ENCODE data around the gene ADAMTSL1.

The ADAMTSL1 gene

DNA sequence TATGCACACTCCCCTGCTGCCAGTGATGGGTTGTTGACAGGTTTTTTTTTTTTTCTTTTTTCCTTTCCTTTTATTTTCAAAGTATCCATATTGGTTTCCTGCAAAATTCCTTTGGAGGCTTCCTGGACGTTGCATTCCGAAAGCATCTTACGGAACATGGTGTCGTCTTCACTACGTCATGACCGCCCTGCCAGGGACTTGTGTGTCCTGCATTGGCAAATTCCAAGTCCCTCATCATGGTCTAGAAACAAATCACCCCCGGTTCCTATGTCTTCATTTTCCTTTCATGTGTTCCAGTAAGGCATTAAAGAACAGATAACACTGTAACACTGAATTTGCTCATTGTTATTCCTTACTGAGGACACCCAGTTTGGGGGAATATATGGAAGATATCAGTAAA is 35.0 kb upstream of the ADAMTSL1 start:
- TF ChIP-seq, protein P1, sequence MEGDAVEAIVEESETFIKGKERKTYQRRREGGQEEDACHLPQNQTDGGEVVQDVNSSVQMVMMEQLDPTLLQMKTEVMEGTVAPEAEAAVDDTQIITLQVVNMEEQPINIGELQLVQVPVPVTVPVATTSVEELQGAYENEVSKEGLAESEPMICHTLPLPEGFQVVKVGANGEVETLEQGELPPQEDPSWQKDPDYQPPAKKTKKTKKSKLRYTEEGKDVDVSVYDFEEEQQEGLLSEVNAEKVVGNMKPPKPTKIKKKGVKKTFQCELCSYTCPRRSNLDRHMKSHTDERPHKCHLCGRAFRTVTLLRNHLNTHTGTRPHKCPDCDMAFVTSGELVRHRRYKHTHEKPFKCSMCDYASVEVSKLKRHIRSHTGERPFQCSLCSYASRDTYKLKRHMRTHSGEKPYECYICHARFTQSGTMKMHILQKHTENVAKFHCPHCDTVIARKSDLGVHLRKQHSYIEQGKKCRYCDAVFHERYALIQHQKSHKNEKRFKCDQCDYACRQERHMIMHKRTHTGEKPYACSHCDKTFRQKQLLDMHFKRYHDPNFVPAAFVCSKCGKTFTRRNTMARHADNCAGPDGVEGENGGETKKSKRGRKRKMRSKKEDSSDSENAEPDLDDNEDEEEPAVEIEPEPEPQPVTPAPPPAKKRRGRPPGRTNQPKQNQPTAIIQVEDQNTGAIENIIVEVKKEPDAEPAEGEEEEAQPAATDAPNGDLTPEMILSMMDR (IDR thresholded peaks at IDR 0.05): no peak

DNA sequence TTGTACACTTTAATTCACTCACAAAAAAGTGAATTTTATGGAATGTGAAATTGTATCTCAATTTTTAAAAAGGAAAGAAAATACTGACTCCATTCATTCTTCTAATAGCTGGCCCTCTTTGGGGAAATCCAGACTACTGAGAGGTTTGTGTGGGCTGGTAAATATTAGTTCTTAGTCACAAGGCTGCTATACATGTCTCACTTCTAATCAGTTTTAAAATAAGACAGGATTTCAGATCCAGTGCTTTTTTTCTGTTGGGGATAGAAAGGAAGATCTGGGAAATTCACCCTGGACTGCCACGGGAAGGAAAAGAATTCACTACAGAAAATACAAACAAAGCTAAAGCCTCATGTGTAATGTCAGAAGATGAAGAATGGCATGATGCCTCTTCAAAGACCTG is 32.7 kb upstream of the ADAMTSL1 start:
- TF ChIP-seq, protein P1 (IDR thresholded peaks at IDR 0.05): no peak

DNA sequence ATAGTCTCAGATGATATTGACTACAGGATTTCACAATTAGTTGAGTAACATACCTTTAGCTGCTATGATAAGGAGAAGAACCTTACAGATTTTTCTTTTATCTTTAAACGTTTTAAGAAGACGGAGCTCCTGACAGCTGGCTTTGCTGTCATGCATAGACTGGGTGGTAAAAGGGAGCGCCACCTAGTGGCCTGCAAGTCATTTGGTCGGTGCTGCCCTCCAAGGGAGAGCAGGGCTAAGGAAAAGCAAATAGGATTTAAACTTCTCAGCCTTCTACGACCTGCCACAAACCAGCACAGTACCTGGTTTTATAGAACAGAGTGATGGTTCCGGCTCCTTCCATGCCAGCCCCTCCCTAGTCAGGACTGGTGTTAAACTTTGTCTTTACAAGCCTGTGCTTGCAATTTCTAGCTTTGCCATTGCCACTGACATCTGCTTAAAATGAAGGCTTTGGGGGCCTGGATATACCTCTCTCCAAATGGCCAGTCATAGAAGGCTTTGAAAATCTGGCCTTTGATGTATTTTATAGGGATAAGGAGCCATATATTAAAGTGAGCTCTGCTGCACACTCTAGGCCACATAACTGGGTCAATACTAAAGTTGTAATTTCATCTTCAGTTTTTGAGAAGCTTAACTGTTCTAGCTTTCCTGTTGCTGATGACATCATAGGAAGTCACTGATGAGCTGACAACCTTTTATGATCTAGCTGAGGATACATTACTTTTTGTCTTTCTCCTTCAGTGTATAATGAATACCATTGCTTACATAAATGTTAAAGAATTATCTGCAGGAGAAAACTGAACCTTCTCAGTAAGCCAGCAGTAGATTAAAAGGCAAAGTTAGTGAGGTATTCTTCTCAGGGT is 31.1 kb upstream of the ADAMTSL1 start:
- TF ChIP-seq, protein P1 (IDR thresholded peaks at IDR 0.05): peak; percentile 96

DNA sequence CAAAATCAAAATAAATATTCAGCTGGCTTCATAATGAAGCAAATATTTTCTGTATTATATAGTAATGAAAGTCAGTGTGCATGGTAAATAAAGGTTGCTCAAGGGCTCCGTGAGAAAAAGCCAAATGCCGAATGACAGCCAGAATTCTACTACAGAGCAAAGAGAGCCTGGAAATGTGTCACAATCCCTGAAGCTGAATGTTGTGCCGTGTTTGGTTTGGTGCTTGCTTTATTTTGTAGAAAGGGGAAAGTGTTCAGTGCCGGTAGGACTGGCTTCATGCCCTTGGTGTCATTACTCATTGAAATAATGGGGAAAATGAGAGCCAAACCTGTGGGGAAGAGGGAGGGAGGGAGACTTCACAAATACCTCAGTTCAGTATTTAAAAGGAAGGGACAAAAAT is 26.8 kb upstream of the ADAMTSL1 start:
- TF ChIP-seq, protein P1 (IDR thresholded peaks at IDR 0.05): no peak

DNA sequence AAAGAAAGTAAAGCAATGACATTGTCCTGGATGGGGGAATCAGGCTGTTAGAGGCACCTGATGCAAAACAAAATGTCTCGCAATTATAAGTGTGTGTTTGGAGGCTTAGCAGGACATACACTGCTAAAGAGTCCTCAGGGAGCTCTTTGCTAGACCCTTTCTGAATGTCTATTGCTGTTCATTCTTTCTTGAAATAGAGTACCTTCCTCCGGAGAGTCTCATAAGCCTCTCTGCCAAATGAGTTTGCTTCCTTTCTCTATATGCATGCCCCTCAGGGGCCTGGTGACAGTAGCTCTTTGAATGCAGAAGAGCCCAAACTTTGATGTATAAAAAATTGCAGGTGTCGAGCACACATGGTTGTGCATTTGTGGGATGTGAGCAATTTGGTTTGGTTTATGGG is 26.4 kb upstream of the ADAMTSL1 start:
- TF ChIP-seq, protein P1 (IDR thresholded peaks at IDR 0.05): no peak

DNA sequence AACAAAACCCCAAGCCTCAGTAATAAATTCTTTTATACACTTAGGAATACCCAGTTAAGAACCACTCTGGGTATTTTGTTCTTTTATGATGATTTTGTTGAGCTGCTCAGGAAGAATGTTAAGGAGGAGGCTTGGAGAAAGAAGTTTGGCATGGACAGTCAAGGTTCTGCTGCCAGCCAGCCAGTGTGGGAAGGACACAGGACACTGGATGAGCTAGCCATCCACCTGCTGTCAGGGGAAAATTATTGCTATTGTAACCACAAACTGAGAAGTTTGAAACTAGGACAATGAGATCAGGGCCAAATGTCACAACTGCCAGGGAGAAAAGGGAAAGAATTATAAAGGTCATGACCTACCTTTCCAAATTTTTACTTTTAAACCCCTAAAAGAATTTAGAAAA is 25.9 kb upstream of the ADAMTSL1 start:
- TF ChIP-seq, protein P1 (IDR thresholded peaks at IDR 0.05): no peak

DNA sequence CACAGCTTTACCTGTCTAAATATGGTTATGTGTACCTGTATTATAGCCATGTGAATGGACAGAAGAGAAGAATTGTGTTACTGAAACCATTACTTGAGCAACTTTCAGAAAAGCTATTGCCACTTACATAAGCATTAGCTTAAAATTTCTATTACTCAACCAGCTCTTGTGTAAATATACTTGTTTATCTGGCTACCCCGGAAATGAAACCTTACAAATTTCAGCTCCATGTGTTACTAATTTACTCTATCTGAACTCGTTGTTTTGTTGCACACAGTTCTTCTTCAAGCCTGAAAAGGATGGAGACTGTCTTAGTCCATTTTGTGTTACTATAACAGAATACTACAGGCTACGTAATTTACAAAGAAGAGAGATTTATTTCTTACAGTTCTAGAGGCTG is 22.5 kb upstream of the ADAMTSL1 start:
- TF ChIP-seq, protein P1 (IDR thresholded peaks at IDR 0.05): no peak

All from LNCAP (cell line).